ENCODE results near the gene TMEM45A.

- TF ChIP-seq CTCF (IDR thresholded peaks at IDR 0.05) = no peak
- no peak for TF ChIP-seq EP300 (IDR thresholded peaks at IDR 0.05)
- no peak for TF ChIP-seq POLR2AphosphoS5 (IDR thresholded peaks at IDR 0.05)
Observed at GRCh38 chr3:100518983-100519382, 26.6 kb downstream of the TMEM45A start.
